GM23248 (cell line): ENCODE data around the gene OR10K2. TPM values are rescaled to one million over a fixed set of nuclear protein-coding genes. Genes with fewer than 3 reads are reported as not detected.

Source experiments
- DNase-seq: peaks from one replicate; pipeline ENCODE4 v3.0.0-alpha.2; 2015
- H2AFZ ChIP-seq: fragments of 200-600 bp; sonication (generic); 2 replicates; pipeline ENCODE4 v1.6.1; 2016; ENCODE audit warnings: antibody characterized with exemption
- H3F3A ChIP-seq: fragments of 200-600 bp; sonication (generic); 2 replicates; pipeline ENCODE4 v1.6.1; 2016; ENCODE audit warnings: mild to moderate bottlenecking, antibody characterized with exemption, mixed run types; ENCODE audit not compliant: insufficient read depth
- H3K27ac ChIP-seq: fragments of 200-600 bp; sonication (generic); 2 replicates; pipeline ENCODE4 v1.5.1; 2016; ENCODE audit warnings: mild to moderate bottlenecking
- H3K27me3 ChIP-seq: fragments of 200-600 bp; sonication (generic); replicated peaks from 2 replicates; pipeline ENCODE4 v1.6.1; 2016; ENCODE audit warnings: mild to moderate bottlenecking; ENCODE audit not compliant: insufficient read depth
- H3K36me3 ChIP-seq: fragments of 200-600 bp; sonication (generic); 2 replicates; pipeline ENCODE4 v1.6.1; 2016; ENCODE audit warnings: low read depth, mild to moderate bottlenecking
- H3K4me1 ChIP-seq: fragments of 200-600 bp; sonication (generic); 2 replicates; pipeline ENCODE4 v1.6.1; 2016; ENCODE audit warnings: mild to moderate bottlenecking; ENCODE audit not compliant: insufficient read depth
- H3K4me2 ChIP-seq: fragments of 200-600 bp; sonication (generic); one replicate; pipeline ENCODE4 v1.6.1; 2016; ENCODE audit warnings: mild to moderate bottlenecking; ENCODE audit not compliant: unreplicated experiment
- H3K4me3 ChIP-seq: fragments of 200-600 bp; sonication (generic); 2 replicates; pipeline ENCODE4 v1.5.1; 2016; ENCODE audit warnings: mild to moderate bottlenecking
- H3K79me2 ChIP-seq: fragments of 200-600 bp; sonication (generic); 2 replicates; pipeline ENCODE4 v1.6.1; 2016; ENCODE audit warnings: mild to moderate bottlenecking; ENCODE audit not compliant: insufficient read depth
- H3K9ac ChIP-seq: fragments of 200-600 bp; sonication (generic); 2 replicates; pipeline ENCODE4 v1.6.1; 2016; ENCODE audit warnings: mild to moderate bottlenecking
- H3K9me2 ChIP-seq: fragments of 200-600 bp; sonication (generic); 2 replicates; pipeline ENCODE4 v1.6.1; 2016; ENCODE audit warnings: mixed run types, mild to moderate bottlenecking, moderate library complexity; ENCODE audit not compliant: insufficient read depth
- H3K9me3 ChIP-seq: fragments of 200-600 bp; sonication (generic); one replicate; pipeline ENCODE4 v1.6.1; 2017; ENCODE audit warnings: low read depth
- H4K20me1 ChIP-seq: fragments of 200-600 bp; sonication (generic); 2 replicates; pipeline ENCODE4 v1.6.0; 2016; ENCODE audit not compliant: insufficient read depth
- EZH2 ChIP-seq: fragments of 200-600 bp; sonication (generic); IDR thresholded peaks from 2 replicates; pipeline ENCODE4 v1.6.1; 2018; ENCODE audit warnings: antibody characterized with exemption, mild to moderate bottlenecking; ENCODE audit not compliant: insufficient read depth, poor library complexity, severe bottlenecking
- EZH2phosphoT487 ChIP-seq: fragments of 200-600 bp; sonication (generic); IDR thresholded peaks from 2 replicates; pipeline ENCODE4 v1.6.1; 2018; ENCODE audit warnings: antibody characterized with exemption, moderate library complexity, mild to moderate bottlenecking, low read depth; ENCODE audit not compliant: insufficient read depth
- WGBS, 2 experiments: methylation state at CpG; one replicate each; pipeline ENCODE4 v1.1.6; 2015 to 2017; ENCODE audit warnings: low lambda C conversion rate in 2 of 2, low coverage in 1 of 2; ENCODE audit errors: missing lambda C conversion rate in 2 of 2; 5-methylcytosine and 5-hydroxymethylcytosine counted together
- in situ Hi-C: fragments of 300-500 bp; cut with MboI; formaldehyde crosslinking; loops from 2 replicates; pipeline ENCODE4 v1.15.0; 2020
- polyA plus RNA-seq: library from polyadenylated mRNA; unstranded; fragments of >200 nt; fragmentation: Nextera tagmentation; extraction: Ambion mirVana; gene quantifications from 2 replicates; pipeline ENCODE4 v1.2.1, GENCODE V29; 2016
- total RNA-seq: library from RNA; depleted of rRNA; stranded (reverse); fragments of >200 nt; shearing (Covaris generic); gene quantifications from 2 replicates; pipeline ENCODE4 v1.2.3, GENCODE V29; 2014; rRNA removed

OR10K2 gene, protein sequence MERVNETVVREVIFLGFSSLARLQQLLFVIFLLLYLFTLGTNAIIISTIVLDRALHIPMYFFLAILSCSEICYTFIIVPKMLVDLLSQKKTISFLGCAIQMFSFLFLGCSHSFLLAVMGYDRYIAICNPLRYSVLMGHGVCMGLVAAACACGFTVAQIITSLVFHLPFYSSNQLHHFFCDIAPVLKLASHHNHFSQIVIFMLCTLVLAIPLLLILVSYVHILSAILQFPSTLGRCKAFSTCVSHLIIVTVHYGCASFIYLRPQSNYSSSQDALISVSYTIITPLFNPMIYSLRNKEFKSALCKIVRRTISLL
- total RNA-seq (not detected in 2 replicates), polyA plus RNA-seq (not detected in 2 replicates)

GRCh38 chr1:158426137-158426536, at the start of gene OR10K2:
TSS of gene OR10K2 (minus strand) at chr1:158426237. CDS start at chr1:158420866, 5,371 bp downstream.
- Histone ChIP-seq H3K9me2 (no peaks in the 10 kb centered on the region), H3K9me3 (no peaks in the 10 kb centered on the region), H3K79me2 (no peaks in the 10 kb centered on the region), H3K9ac (no peak within 1 kb of the TSS), H3K4me3 (no peak within 1 kb of the TSS), H3K27me3 (no peaks in the 10 kb centered on the region), H3K4me1 (no peaks in the 10 kb centered on the region), H3K27ac (no peak within 1 kb of the TSS), H3K4me2 (no peak within 1 kb of the TSS), H2AFZ (no peak within 1 kb of the TSS), H3F3A (no peaks in the 10 kb centered on the region), H3K36me3 (no peaks in the 10 kb centered on the region), H4K20me1 (no peaks in the 10 kb centered on the region)
- in situ Hi-C loops: no loop called here
- WGBS, 2 experiments: 18% methylated on average over 1 of the region's 1 CpG
- TF ChIP-seq EZH2 (no peak), EZH2phosphoT487 (no peak)
- no peak for DNase-seq

- Histone ChIP-seq H3K36me3 (no peaks in the 10 kb centered on the region), H3K79me2 (no peaks in the 10 kb centered on the region), H3K4me2 (no peak within 1 kb of the TSS), H3K4me1 (no peaks in the 10 kb centered on the region), H3K9ac (no peak within 1 kb of the TSS), H3K9me3 (no peaks in the 10 kb centered on the region), H2AFZ (no peak within 1 kb of the TSS), H4K20me1 (no peaks in the 10 kb centered on the region), H3K27me3 (no peaks in the 10 kb centered on the region), H3K9me2 (no peaks in the 10 kb centered on the region), H3F3A (no peaks in the 10 kb centered on the region), H3K4me3 (no peak within 1 kb of the TSS), H3K27ac (no peak within 1 kb of the TSS)
- in situ Hi-C loops: no loop called here
- TF ChIP-seq EZH2phosphoT487 (no peak), EZH2 (no peak)
- no peak for DNase-seq
Observed at GRCh38 chr1:158471920-158472319, 45.9 kb upstream of the OR10K2 start, which contains the start of gene OR10R2. TSS of gene OR10R2 (plus strand) at chr1:158472220. CDS start at chr1:158472326, 106 bp downstream.

- no peaks in the 10 kb centered on the region for H4K20me1 ChIP-seq
- H3K9me2 ChIP-seq: no peaks in the 10 kb centered on the region
- H2AFZ ChIP-seq: no peak within 1 kb of the TSS
- no peak for DNase-seq
- no peak within 1 kb of the TSS for H3K27ac ChIP-seq
- WGBS, 2 experiments: 0 to 3% methylated on average over 2 of the region's 2 CpGs
- no peaks in the 10 kb centered on the region for H3K79me2 ChIP-seq
- no peaks in the 10 kb centered on the region for H3K9me3 ChIP-seq
- no peak within 1 kb of the TSS for H3K4me2 ChIP-seq
- no peak for TF ChIP-seq EZH2phosphoT487
- H3K4me1 ChIP-seq: no peaks in the 10 kb centered on the region
- no peaks in the 10 kb centered on the region for H3F3A ChIP-seq
- H3K4me3 ChIP-seq: no peak within 1 kb of the TSS
- H3K9ac ChIP-seq: no peak within 1 kb of the TSS
- no peaks in the 10 kb centered on the region for H3K36me3 ChIP-seq
- H3K27me3 ChIP-seq: no peaks in the 10 kb centered on the region
- in situ Hi-C loops: no loop called here
Observed at GRCh38 chr1:158461534-158461933, 35.5 kb upstream of the OR10K2 start, which contains the start of gene OR10K1. TSS of gene OR10K1 (plus strand) at chr1:158461834. CDS start at chr1:158465562, 3,728 bp downstream.

GRCh38 chr1:158458263-158458662, 32.2 kb upstream of the OR10K2 start:
- Histone ChIP-seq H3K4me3 (no peak overlapping the region), H4K20me1 (no peaks in the 10 kb centered on the region), H3K9me2 (no peaks in the 10 kb centered on the region), H3K4me2 (no peak overlapping the region), H3K79me2 (no peaks in the 10 kb centered on the region), H3K27me3 (no peaks in the 10 kb centered on the region), H3K36me3 (no peaks in the 10 kb centered on the region), H3K9me3 (no peaks in the 10 kb centered on the region), H3K9ac (no peak overlapping the region), H2AFZ (no peak overlapping the region), H3F3A (no peaks in the 10 kb centered on the region), H3K4me1 (no peaks in the 10 kb centered on the region), H3K27ac (no peak overlapping the region)
- DNase-seq: no peak
- in situ Hi-C loops: no loop called here
- TF ChIP-seq EZH2: no peak
- TF ChIP-seq EZH2phosphoT487: no peak

DNA sequence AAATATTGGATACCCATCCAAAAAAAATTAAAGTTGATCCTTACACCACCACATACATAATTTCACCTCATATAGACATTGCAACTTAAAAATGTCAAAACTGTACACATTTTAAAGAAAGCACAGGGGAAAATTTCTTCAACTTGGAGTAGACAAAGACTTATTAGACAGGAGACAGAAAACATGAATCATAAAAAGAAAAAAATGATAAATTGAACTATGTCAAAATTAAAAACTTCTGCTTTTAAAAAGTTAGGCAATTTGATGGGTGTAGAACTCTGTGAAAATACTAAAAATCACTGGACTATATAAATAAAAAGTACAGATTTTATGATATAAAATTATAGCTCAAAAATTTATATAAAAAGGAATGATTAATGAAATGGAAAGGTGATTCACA, 31.2 kb upstream of the OR10K2 start:
- Histone ChIP-seq H3K27ac (no peak overlapping the region), H3F3A (no peaks in the 10 kb centered on the region), H4K20me1 (no peaks in the 10 kb centered on the region), H3K9ac (no peak overlapping the region), H3K4me1 (no peaks in the 10 kb centered on the region), H3K27me3 (no peaks in the 10 kb centered on the region), H3K4me3 (no peak overlapping the region), H3K4me2 (no peak overlapping the region), H2AFZ (no peak overlapping the region), H3K79me2 (no peaks in the 10 kb centered on the region), H3K36me3 (no peaks in the 10 kb centered on the region), H3K9me2 (no peaks in the 10 kb centered on the region), H3K9me3 (no peaks in the 10 kb centered on the region)
- TF ChIP-seq EZH2: no peak
- TF ChIP-seq EZH2phosphoT487: no peak
- no peak for DNase-seq
- in situ Hi-C loops: no loop called here
